ENCODE results near the gene RAB11FIP3.

The RAB11FIP3 gene

GRCh38 chr16:522320-523096 is 97.1 kb downstream of the RAB11FIP3 start:
- in situ Hi-C loops (cut with HindIII; ENCODE audit: low sequenced_read_pairs) = no loop called here
- no peak for DNase-seq (ENCODE audit: low read depth, low spot score)
- no peak overlapping the region for H3K4me3 ChIP-seq (ENCODE audit: low read depth, low read length)
- TF ChIP-seq, protein P1, sequence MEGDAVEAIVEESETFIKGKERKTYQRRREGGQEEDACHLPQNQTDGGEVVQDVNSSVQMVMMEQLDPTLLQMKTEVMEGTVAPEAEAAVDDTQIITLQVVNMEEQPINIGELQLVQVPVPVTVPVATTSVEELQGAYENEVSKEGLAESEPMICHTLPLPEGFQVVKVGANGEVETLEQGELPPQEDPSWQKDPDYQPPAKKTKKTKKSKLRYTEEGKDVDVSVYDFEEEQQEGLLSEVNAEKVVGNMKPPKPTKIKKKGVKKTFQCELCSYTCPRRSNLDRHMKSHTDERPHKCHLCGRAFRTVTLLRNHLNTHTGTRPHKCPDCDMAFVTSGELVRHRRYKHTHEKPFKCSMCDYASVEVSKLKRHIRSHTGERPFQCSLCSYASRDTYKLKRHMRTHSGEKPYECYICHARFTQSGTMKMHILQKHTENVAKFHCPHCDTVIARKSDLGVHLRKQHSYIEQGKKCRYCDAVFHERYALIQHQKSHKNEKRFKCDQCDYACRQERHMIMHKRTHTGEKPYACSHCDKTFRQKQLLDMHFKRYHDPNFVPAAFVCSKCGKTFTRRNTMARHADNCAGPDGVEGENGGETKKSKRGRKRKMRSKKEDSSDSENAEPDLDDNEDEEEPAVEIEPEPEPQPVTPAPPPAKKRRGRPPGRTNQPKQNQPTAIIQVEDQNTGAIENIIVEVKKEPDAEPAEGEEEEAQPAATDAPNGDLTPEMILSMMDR (IDR thresholded peaks at IDR 0.05; ENCODE audit: low read depth, low read length) = no peak

GRCh38 chr16:523097-523741 is 97.8 kb downstream of the RAB11FIP3 start:
- TF ChIP-seq, protein P1 (IDR thresholded peaks at IDR 0.05; ENCODE audit: low read depth, low read length) = no peak
- no peak for DNase-seq (ENCODE audit: low read depth, low spot score)
- H3K4me3 ChIP-seq (ENCODE audit: low read depth, low read length) = no peak overlapping the region
- in situ Hi-C loops (cut with HindIII; ENCODE audit: low sequenced_read_pairs) = no loop called here

GRCh38 chr16:524274-525040 is 99.0 kb downstream of the RAB11FIP3 start:
- H3K4me3 ChIP-seq (ENCODE audit: low read depth, low read length) = no peak overlapping the region
- no peak for DNase-seq (ENCODE audit: low read depth, low spot score)
- TF ChIP-seq, protein P1 (IDR thresholded peaks at IDR 0.05; ENCODE audit: low read depth, low read length) = no peak
- in situ Hi-C loops (cut with HindIII; ENCODE audit: low sequenced_read_pairs) = no loop called here

DNA sequence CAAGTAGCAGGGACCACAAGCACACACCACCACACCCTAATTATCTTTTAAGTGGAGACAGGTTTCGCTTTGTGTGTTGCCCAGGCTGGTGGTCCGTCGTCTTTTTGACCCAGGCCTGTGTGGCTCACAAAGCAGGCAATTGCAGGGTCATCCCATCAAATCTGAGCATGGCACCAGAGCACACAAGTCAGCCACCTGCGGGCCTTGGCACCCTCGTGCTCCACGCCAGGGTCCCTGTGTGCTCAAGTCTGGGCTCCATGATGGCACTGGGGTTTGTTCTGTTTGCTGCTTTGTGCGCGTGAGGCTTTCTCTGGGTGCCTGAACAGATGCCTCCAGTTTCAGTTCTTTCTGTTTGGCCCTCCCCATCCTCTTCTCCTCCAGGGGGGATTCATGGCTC is 99.7 kb downstream of the RAB11FIP3 start:
- DNase-seq (ENCODE audit: low read depth, low spot score) = no peak
- in situ Hi-C loops (cut with HindIII; ENCODE audit: low sequenced_read_pairs) = no loop called here
- TF ChIP-seq, protein P1 (IDR thresholded peaks at IDR 0.05; ENCODE audit: low read depth, low read length) = no peak
- no peak overlapping the region for H3K4me3 ChIP-seq (ENCODE audit: low read depth, low read length)

- TF ChIP-seq, protein P1 (IDR thresholded peaks at IDR 0.05; ENCODE audit: low read depth, low read length) = no peak
- in situ Hi-C loops (cut with HindIII; ENCODE audit: low sequenced_read_pairs) = no loop called here
- DNase-seq (ENCODE audit: low read depth, low spot score) = peak; percentile 83
- peak overlapping the region; percentile 71 for H3K4me3 ChIP-seq (ENCODE audit: low read depth, low read length)
Measured at GRCh38 chr16:525520-526180, 100.2 kb downstream of the RAB11FIP3 start.
